GM12878 (cell line): Measurements from ENCODE around the gene CYBC1. TPM values are rescaled to one million over a fixed set of nuclear protein-coding genes. Genes with fewer than 3 reads are reported as not detected.

ENCODE experiments used
- BHLHE40 ChIP-seq, 2 experiments: fragments of 450-650 bp in 1 of 2; IDR thresholded peaks; 2 replicates each; pipeline ENCODE4 v1.6.1; 2011 to 2017; ENCODE audit warnings: low read depth in 2 of 2, borderline replicate concordance in 1 of 2, improper control_type of control experiment in 1 of 2, low read length in 1 of 2, mild to moderate bottlenecking in 1 of 2
- HDAC2 ChIP-seq: fragments of 200-600 bp; sonication (generic); IDR thresholded peaks from 2 replicates; pipeline ENCODE4 v1.6.1; 2017
- IKZF1 ChIP-seq: fragments of 450-650 bp; conservative IDR thresholded peaks from 2 replicates; pipeline ENCODE4 v1.6.1; 2017; ENCODE audit warnings: antibody characterized with exemption, mild to moderate bottlenecking
- MTA3 ChIP-seq: IDR thresholded peaks from 2 replicates; pipeline ENCODE4 v1.6.1; 2012; ENCODE audit warnings: low read length, inconsistent platforms, borderline replicate concordance
- NFXL1 ChIP-seq: fragments of 450-650 bp; IDR thresholded peaks from 2 replicates; pipeline ENCODE4 v1.6.1; 2017; ENCODE audit warnings: antibody characterized with exemption, mild to moderate bottlenecking, borderline replicate concordance
- PKNOX1 ChIP-seq: fragments of 450-650 bp; IDR thresholded peaks from 2 replicates; pipeline ENCODE4 v1.6.1; 2016; ENCODE audit warnings: mild to moderate bottlenecking
- RCOR1 ChIP-seq: conservative IDR thresholded peaks from 2 replicates; pipeline ENCODE4 v1.6.1; 2012; ENCODE audit warnings: low read depth, low read length, improper control_type of control experiment
- REST ChIP-seq: IDR thresholded peaks from 2 replicates; pipeline ENCODE4 v1.6.1; 2012; ENCODE audit warnings: mild to moderate bottlenecking, low read depth, low read length
- SIN3A ChIP-seq: IDR thresholded peaks from 2 replicates; pipeline ENCODE4 v1.6.1; 2012; ENCODE audit warnings: low read depth, low read length, improper control_type of control experiment
- SMC3 ChIP-seq: IDR thresholded peaks from 2 replicates; pipeline ENCODE4 v1.6.1; 2011; ENCODE audit warnings: low read length, improper control_type of control experiment, borderline replicate concordance
- TCF12 ChIP-seq: IDR thresholded peaks from 2 replicates; pipeline ENCODE4 v1.6.1; 2011; ENCODE audit warnings: low read depth, mild to moderate bottlenecking, low read length
- ZBTB11 ChIP-seq: fragments of 450-650 bp; formaldehyde crosslinking; IDR thresholded peaks from 2 replicates; pipeline ENCODE4 v1.5.0; 2022; ENCODE audit warnings: mild to moderate bottlenecking, missing genetic modification characterization
- polyA plus RNA-seq, 11 experiments: library from polyadenylated mRNA; depleted of rRNA in 4 of 11; unstranded in 6 of 11; stranded (reverse) in 5 of 11; fragments of >200 nt; fragmentation: Nextera tagmentation in 4 of 11; fragmentation: Illumina TruSeq in 1 of 11; extraction: Ambion mirVana in 4 of 11; extraction: Trizol in 1 of 11; gene quantifications; 1 replicate in 1 of 11; 2 replicates in 10 of 11; pipeline versions ENCODE4 v1.2.1 to v1.2.3, GENCODE V29; 2011 to 2016; ENCODE audit warnings: inconsistent platforms in 2 of 11, missing spikeins in 2 of 11, low read depth in 1 of 11
- total RNA-seq, 4 experiments: library from RNA; depleted of rRNA in 3 of 4; stranded (reverse); fragments of >200 nt in 3 of 4; fragmentation: Illumina TruSeq in 1 of 4; extraction: Trizol in 1 of 4; gene quantifications; 2 replicates each; pipeline versions ENCODE4 v1.2.1 to v1.2.3, GENCODE V29; 2013 to 2021
- TF ChIP-seq, protein P1 (sequence below): fragments of 150-350 bp; IDR thresholded peaks from 2 replicates; pipeline ENCODE4 v1.6.1; 2016; ENCODE audit warnings: low read depth, low read length
- TF ChIP-seq, protein P2 (sequence below): IDR thresholded peaks from 2 replicates; pipeline ENCODE4 v1.6.1; 2012; ENCODE audit warnings: low read depth, low read length, improper control_type of control experiment

CYBC1 gene
- total and polyA plus RNA-seq, 10 of the 15 experiments (the other 5 are each of a cell fraction or from before 2014, with no cell fraction given), result 4.2 to 162 (median 133) TPM

DNA sequence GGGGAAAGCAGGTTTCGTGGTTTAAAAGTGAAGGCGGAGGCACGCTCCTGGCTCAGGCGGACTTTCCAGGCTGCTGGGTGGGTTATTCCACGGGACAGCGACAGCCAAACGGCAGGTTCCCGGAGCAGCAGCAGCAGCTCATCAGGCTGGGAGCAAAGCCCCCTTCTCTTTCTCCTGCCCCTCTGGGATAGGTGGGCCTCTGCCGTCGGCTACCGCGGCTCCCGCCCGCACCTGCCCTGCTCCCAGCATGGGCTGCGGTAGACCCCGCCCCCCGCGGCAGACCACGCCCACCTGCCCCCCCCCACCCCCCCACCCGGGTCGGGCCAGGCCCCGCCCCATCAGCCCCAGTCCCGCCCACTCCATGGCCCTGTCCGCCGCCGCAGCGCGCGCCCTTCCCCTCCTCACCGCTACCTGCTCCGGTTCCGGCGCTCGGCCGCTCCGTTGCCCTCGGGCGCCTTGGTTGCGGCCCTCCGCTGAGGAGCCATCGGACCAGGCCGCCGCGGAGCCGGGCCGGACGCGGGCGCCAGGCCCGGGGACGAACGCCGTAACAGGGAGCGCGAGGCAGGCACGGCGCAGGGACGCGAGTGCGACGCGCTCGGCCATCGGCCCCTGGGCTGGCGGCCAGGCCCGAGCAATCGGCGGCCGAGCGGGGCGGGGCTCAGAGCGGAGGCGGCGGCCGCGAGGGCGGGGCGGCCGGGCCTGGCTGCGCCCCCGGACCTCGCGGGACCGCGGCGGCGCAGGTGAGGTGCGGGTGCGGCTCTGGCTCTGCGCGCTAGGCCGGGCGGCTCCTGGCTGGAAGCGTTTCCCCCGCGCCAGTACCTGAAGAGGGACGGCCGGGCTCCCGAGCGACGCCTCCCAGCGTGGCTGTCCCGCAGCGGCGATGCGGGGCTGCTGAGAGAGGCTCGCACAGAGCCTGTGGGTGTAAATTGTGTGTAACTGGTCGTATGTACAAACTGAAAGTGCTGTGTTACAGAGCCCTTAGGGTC is 32.3 kb downstream of the CYBC1 start, which contains the start of the genes HEXD and OGFOD3 (continued):
- TF ChIP-seq ZBTB11 (no peak), REST (no peak), HDAC2 (no peak), RCOR1 (no peak), SMC3 (no peak), BHLHE40 (IDR thresholded peaks at IDR 0.05; ENCODE audit: borderline replicate concordance in 1 of 2, low read depth in 2 of 2, low read length in 1 of 2) (peak; percentile 63 to 87; a peak in 3 of 4 replicates), PKNOX1 (no peak), MTA3 (no peak), TCF12 (peak; percentile 70), SIN3A (peak; percentile 50; the same call in 1 of the 2 replicates), NFXL1 (peak; percentile 78; the same call in 1 of the 2 replicates), IKZF1 (peak; percentile 97)
- TF ChIP-seq, protein P1, sequence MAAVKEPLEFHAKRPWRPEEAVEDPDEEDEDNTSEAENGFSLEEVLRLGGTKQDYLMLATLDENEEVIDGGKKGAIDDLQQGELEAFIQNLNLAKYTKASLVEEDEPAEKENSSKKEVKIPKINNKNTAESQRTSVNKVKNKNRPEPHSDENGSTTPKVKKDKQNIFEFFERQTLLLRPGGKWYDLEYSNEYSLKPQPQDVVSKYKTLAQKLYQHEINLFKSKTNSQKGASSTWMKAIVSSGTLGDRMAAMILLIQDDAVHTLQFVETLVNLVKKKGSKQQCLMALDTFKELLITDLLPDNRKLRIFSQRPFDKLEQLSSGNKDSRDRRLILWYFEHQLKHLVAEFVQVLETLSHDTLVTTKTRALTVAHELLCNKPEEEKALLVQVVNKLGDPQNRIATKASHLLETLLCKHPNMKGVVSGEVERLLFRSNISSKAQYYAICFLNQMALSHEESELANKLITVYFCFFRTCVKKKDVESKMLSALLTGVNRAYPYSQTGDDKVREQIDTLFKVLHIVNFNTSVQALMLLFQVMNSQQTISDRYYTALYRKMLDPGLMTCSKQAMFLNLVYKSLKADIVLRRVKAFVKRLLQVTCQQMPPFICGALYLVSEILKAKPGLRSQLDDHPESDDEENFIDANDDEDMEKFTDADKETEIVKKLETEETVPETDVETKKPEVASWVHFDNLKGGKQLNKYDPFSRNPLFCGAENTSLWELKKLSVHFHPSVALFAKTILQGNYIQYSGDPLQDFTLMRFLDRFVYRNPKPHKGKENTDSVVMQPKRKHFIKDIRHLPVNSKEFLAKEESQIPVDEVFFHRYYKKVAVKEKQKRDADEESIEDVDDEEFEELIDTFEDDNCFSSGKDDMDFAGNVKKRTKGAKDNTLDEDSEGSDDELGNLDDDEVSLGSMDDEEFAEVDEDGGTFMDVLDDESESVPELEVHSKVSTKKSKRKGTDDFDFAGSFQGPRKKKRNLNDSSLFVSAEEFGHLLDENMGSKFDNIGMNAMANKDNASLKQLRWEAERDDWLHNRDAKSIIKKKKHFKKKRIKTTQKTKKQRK, result peak; percentile 55; the same call in 1 of the 2 replicates
- TF ChIP-seq, protein P2, sequence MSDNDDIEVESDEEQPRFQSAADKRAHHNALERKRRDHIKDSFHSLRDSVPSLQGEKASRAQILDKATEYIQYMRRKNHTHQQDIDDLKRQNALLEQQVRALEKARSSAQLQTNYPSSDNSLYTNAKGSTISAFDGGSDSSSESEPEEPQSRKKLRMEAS, result peak; percentile 89
